ENCODE data around the gene PLEKHO2. TPM values are rescaled to one million over a fixed set of nuclear protein-coding genes. Genes with fewer than 3 reads are reported as not detected.

Gene PLEKHO2
- total and polyA plus RNA-seq, 10 donors = 33.9 to 249 (median 141) TPM

GRCh38 chr15:64905119-64905831 lies 63.6 kb downstream of the PLEKHO2 start:
- peaks cover 0 to 10% (median 0%) of the 10 kb centered on the region in 7 donors for H3K27me3 ChIP-seq (replicated peaks in 1 of 7)
- TF ChIP-seq POLR2A (IDR thresholded peaks at IDR 0.05) (no peak), CTCF (IDR thresholded peaks at IDR 0.05 in 8 of 11, conservative IDR thresholded peaks at IDR 0.05 in 3 of 11) (peak; percentile 91 to 98 (median 96)), POLR2AphosphoS5 (IDR thresholded peaks at IDR 0.05) (peak; percentile 75 to 79 (median 78))
- peak; percentile 94 for DNase-seq

GRCh38 chr15:64905941-64906340 lies 64.2 kb downstream of the PLEKHO2 start:
- no peaks in the 10 kb centered on the region for H3K36me3 ChIP-seq
- H3K4me1 ChIP-seq = peaks cover 12 to 53% (median 40%) of the 10 kb centered on the region in 6 donors
- DNase-seq = no peak
- H3K9me3 ChIP-seq = peaks cover 4 to 8% (median 7%) of the 10 kb centered on the region in 8 donors
- H3K27me3 ChIP-seq (replicated peaks in 1 of 7) = peaks cover 0 to 11% (median 0%) of the 10 kb centered on the region in 7 donors
- 83 to 96% (median 89%) methylated on average over 7 to 9 of the region's 9 CpGs for WGBS, 5 donors
- intact Hi-C loops (cut with DNase I; ENCODE audit: low total_unique reads) = loop anchor here (10.0 kb wide), 1 partner anchor 171 kb away; no protein-coding TSS in a partner anchor
- TF ChIP-seq POLR2A (IDR thresholded peaks at IDR 0.05) (no peak), CTCF (IDR thresholded peaks at IDR 0.05 in 8 of 11, conservative IDR thresholded peaks at IDR 0.05 in 3 of 11) (peak in 1 of 11 experiments; percentile 37)
- peak overlapping the region in 1 of 8 donors; percentile 30 for H3K4me3 ChIP-seq
- peak overlapping the region in 3 of 8 donors; percentile 52 to 99 (median 63) for H3K27ac ChIP-seq

More at GRCh38 chr15:64905119-64905831, 63.6 kb downstream of the PLEKHO2 start:
- H3K9me3 ChIP-seq = peaks cover 5 to 13% (median 11%) of the 10 kb centered on the region in 8 donors
- WGBS, 5 donors = 15 to 23% (median 18%) methylated on average over 29 to 30 of the region's 30 CpGs
- H3K27ac ChIP-seq = peak overlapping the region in 7 of 8 donors; percentile 10 to 99 (median 52)
- peaks cover 12 to 50% (median 38%) of the 10 kb centered on the region in 6 donors for H3K4me1 ChIP-seq
- intact Hi-C loops (cut with DNase I; ENCODE audit: low total_unique reads) = loop anchor here (10.0 kb wide), 1 partner anchor 170 kb away; no protein-coding TSS in a partner anchor
- H3K4me3 ChIP-seq = peak overlapping the region in 6 of 8 donors; percentile 8 to 63 (median 26)
- no peaks in the 10 kb centered on the region for H3K36me3 ChIP-seq

- no peaks in the 10 kb centered on the region for H3K36me3 ChIP-seq
- H3K4me3 ChIP-seq = no peak overlapping the region
- H3K4me1 ChIP-seq = peaks cover 15 to 55% (median 45%) of the 10 kb centered on the region in 6 donors
- no peak for DNase-seq
- peaks cover 0 to 3% (median 2%) of the 10 kb centered on the region in 8 donors for H3K9me3 ChIP-seq
- TF ChIP-seq POLR2AphosphoS5 (IDR thresholded peaks at IDR 0.05) = no peak
- no peak for TF ChIP-seq POLR2A (IDR thresholded peaks at IDR 0.05)
- 89 to 97% (median 93%) methylated on average over 3 of the region's 3 CpGs for WGBS, 5 donors
- H3K27me3 ChIP-seq (replicated peaks in 1 of 7) = peaks cover 0 to 15% (median 0%) of the 10 kb centered on the region in 7 donors
- intact Hi-C loops (cut with DNase I; ENCODE audit: low total_unique reads) = loop anchor here (10.0 kb wide), 1 partner anchor 172 kb away; no protein-coding TSS in a partner anchor
- H3K27ac ChIP-seq = no peak overlapping the region
Observed at GRCh38 chr15:64906402-64906801, 64.7 kb downstream of the PLEKHO2 start.

- Histone ChIP-seq H3K9me3 (no peaks in the 10 kb centered on the region), H3K36me3 (no peaks in the 10 kb centered on the region), H3K27me3 (replicated peaks in 1 of 7) (peaks cover 0 to 22% (median 0%) of the 10 kb centered on the region in 7 donors), H3K27ac (no peak overlapping the region), H3K4me1 (peaks cover 13 to 55% (median 38%) of the 10 kb centered on the region in 6 donors), H3K4me3 (no peak overlapping the region)
- intact Hi-C loops (cut with DNase I; ENCODE audit: low total_unique reads) = loop anchor here (10.0 kb wide), 1 partner anchor 173 kb away; no protein-coding TSS in a partner anchor
- DNase-seq = no peak
- no peak for TF ChIP-seq POLR2AphosphoS5 (IDR thresholded peaks at IDR 0.05)
- TF ChIP-seq CTCF (IDR thresholded peaks at IDR 0.05 in 8 of 11, conservative IDR thresholded peaks at IDR 0.05 in 3 of 11) = no peak
- no peak for TF ChIP-seq POLR2A (IDR thresholded peaks at IDR 0.05)
- 71 to 86% (median 78%) methylated on average over 1 of the region's 1 CpG for WGBS, 5 donors
Observed at GRCh38 chr15:64907991-64908390, 66.3 kb downstream of the PLEKHO2 start.
